Esophagus muscularis mucosa (tissue), 4 donors: Measurements from ENCODE around the gene RNU7-1. TPM values are rescaled to one million over a fixed set of nuclear protein-coding genes. Genes with fewer than 3 reads are reported as not detected.

Source experiments
- DNase-seq: peaks from one replicate; pipeline ENCODE4 v3.0.0-alpha.2; 2017; ENCODE audit errors: extremely low spot score
- H3K27ac ChIP-seq, 4 donors: fragments of 200-600 bp; sonication (generic); replicated peaks in 1 of 4; 1 replicate in 3 of 4; 2 replicates in 1 of 4; pipeline ENCODE4 v1.5.1; 2016 to 2019; ENCODE audit warnings: mild to moderate bottlenecking in 1 of 4
- H3K27me3 ChIP-seq, 4 donors: fragments of 200-600 bp; sonication (generic); one replicate each; pipeline versions ENCODE4 v1.5.1 to v1.6.0; 2016 to 2019
- H3K36me3 ChIP-seq, 4 donors: fragments of 200-600 bp; sonication (generic); one replicate each; pipeline ENCODE4 v1.5.1; 2016 to 2019
- H3K4me1 ChIP-seq, 4 donors: fragments of 200-600 bp; sonication (generic); one replicate each; pipeline ENCODE4 v1.5.1; 2016 to 2019
- H3K4me3 ChIP-seq, 4 donors: fragments of 200-600 bp; sonication (generic); 1 replicate in 2 of 4; 2 replicates in 2 of 4; pipeline ENCODE4 v1.5.1; 2016 to 2019; ENCODE audit warnings: mild to moderate bottlenecking in 4 of 4, moderate library complexity in 1 of 4
- H3K9me3 ChIP-seq, 4 donors: fragments of 200-600 bp; sonication (generic); 1 replicate in 3 of 4; 2 replicates in 1 of 4; pipeline ENCODE4 v1.5.1; 2016 to 2019
- CTCF ChIP-seq, 3 experiments: fragments of 200-600 bp in 2 of 3; fragments of 450-650 bp in 1 of 3; sonication (generic) in 2 of 3; IDR thresholded peaks; one replicate each; pipeline ENCODE4 v1.5.1; 2017 to 2019; ENCODE audit warnings: antibody characterized with exemption in 3 of 3, mild to moderate bottlenecking in 2 of 3, moderate library complexity in 1 of 3
- EP300 ChIP-seq: sonication (generic); formaldehyde crosslinking; IDR thresholded peaks from one replicate; pipeline ENCODE4 v1.6.1; 2017; ENCODE audit warnings: antibody characterized with exemption
- POLR2A ChIP-seq: fragments of 450-650 bp; IDR thresholded peaks from one replicate; pipeline ENCODE4 v1.6.1; 2017; ENCODE audit warnings: antibody characterized with exemption, moderate library complexity, mild to moderate bottlenecking, low read depth
- POLR2AphosphoS5 ChIP-seq, 2 donors: sonication (generic); formaldehyde crosslinking; IDR thresholded peaks; one replicate each; pipeline ENCODE4 v1.6.1; 2017; ENCODE audit warnings: antibody characterized with exemption in 2 of 2
- WGBS: methylation state at CpG from one replicate; pipeline ENCODE4 v1.1.5; 2018; 5-methylcytosine and 5-hydroxymethylcytosine counted together
- intact Hi-C: fragments of 100-400 bp; cut with DNase I; formaldehyde crosslinking; loops from one replicate; pipeline ENCODE4 v1.15.1; 2023
- total RNA-seq, 4 donors: library from RNA; depleted of rRNA; stranded (reverse); fragments of >200 nt; gene quantifications; one replicate each; pipeline versions ENCODE4 v1.1.0 to v1.2.1, GENCODE V29; 2016

Gene RNU7-1
- total RNA-seq, 4 donors from 2014 or later: not detected

- intact Hi-C loops: no loop called here
- peak overlapping the region; percentile 91 to 95 (median 93) for H3K27ac ChIP-seq
- H3K36me3 ChIP-seq: peaks cover 6 to 62% (median 60%) of the 10 kb centered on the region in 4 donors
- no peaks in the 10 kb centered on the region for H3K27me3 ChIP-seq
- no peak for TF ChIP-seq POLR2A
- WGBS: 83% methylated on average over 3 of the region's 3 CpGs
- no peaks in the 10 kb centered on the region for H3K9me3 ChIP-seq
- H3K4me3 ChIP-seq: no peak overlapping the region
- DNase-seq: no peak
- H3K4me1 ChIP-seq: peaks cover 71 to 91% (median 87%) of the 10 kb centered on the region in 4 donors
Measured at GRCh38 chr12:6936194-6936635, 7.4 kb upstream of the RNU7-1 start.

- H3K27me3 ChIP-seq: no peaks in the 10 kb centered on the region
- peaks cover 66 to 91% (median 83%) of the 10 kb centered on the region in 4 donors for H3K4me1 ChIP-seq
- peak overlapping the region; percentile 60 to 70 (median 66) for H3K4me3 ChIP-seq
- TF ChIP-seq POLR2AphosphoS5 (IDR thresholded peaks at IDR 0.05) (peak in 1 of 2 donors; percentile 53), CTCF (IDR thresholded peaks at IDR 0.05) (no peak), EP300 (no peak), POLR2A (no peak)
- H3K36me3 ChIP-seq: peaks cover 6 to 69% (median 67%) of the 10 kb centered on the region in 4 donors
- 20% methylated on average over 25 of the region's 36 CpGs for WGBS
- H3K9me3 ChIP-seq: no peaks in the 10 kb centered on the region
- H3K27ac ChIP-seq: peak overlapping the region; percentile 91 to 95 (median 93)
- DNase-seq: no peak
- intact Hi-C loops: no loop called here
Measured at GRCh38 chr12:6936636-6937480, 6.8 kb upstream of the RNU7-1 start.

- DNase-seq: peak; percentile 98
- Histone ChIP-seq H3K9me3 (no peaks in the 10 kb centered on the region), H3K4me3 (peak overlapping the region; percentile 60 to 70 (median 66)), H3K27me3 (no peaks in the 10 kb centered on the region), H3K4me1 (peaks cover 62 to 91% (median 83%) of the 10 kb centered on the region in 4 donors), H3K27ac (peak overlapping the region; percentile 91 to 95 (median 93)), H3K36me3 (peaks cover 6 to 74% (median 69%) of the 10 kb centered on the region in 4 donors)
- intact Hi-C loops: no loop called here
- 0% methylated on average over 2 of the region's 80 CpGs for WGBS
- peak; percentile 98 to 99 for TF ChIP-seq POLR2AphosphoS5 (IDR thresholded peaks at IDR 0.05)
- TF ChIP-seq POLR2A: peak; percentile 29
- peak; percentile 97 to 99 (median 98) for TF ChIP-seq CTCF (IDR thresholded peaks at IDR 0.05)
- no peak for TF ChIP-seq EP300
Measured at GRCh38 chr12:6937481-6938352, 5.9 kb upstream of the RNU7-1 start.

GRCh38 chr12:6938353-6939190 lies 5.0 kb upstream of the RNU7-1 start:
- intact Hi-C loops: no loop called here
- Histone ChIP-seq H3K36me3 (peaks cover 6 to 71% (median 66%) of the 10 kb centered on the region in 4 donors), H3K27me3 (no peaks in the 10 kb centered on the region), H3K4me1 (peaks cover 59 to 89% (median 83%) of the 10 kb centered on the region in 4 donors), H3K4me3 (peak overlapping the region; percentile 60 to 70 (median 66)), H3K27ac (peak overlapping the region; percentile 91 to 95 (median 93)), H3K9me3 (no peaks in the 10 kb centered on the region)
- 86% methylated on average over 24 of the region's 32 CpGs for WGBS
- DNase-seq: no peak
- TF ChIP-seq POLR2AphosphoS5 (IDR thresholded peaks at IDR 0.05) (no peak), CTCF (IDR thresholded peaks at IDR 0.05) (no peak), POLR2A (no peak), EP300 (no peak)
